ENCODE results near the gene CNTNAP2. TPM values are rescaled to one million over a fixed set of nuclear protein-coding genes. Genes with fewer than 3 reads are reported as not detected.

CNTNAP2 gene
- total and polyA plus RNA-seq, 7 donors = 0.60 to 2.4 (median 1.7) TPM

GRCh38 chr7:148083448-148083847 is 1966.8 kb downstream of the CNTNAP2 start:
- H3K36me3 ChIP-seq = no peaks in the 10 kb centered on the region
- TF ChIP-seq EP300 (IDR thresholded peaks at IDR 0.05) (no peak), POLR2A (IDR thresholded peaks at IDR 0.05) (no peak), POLR2AphosphoS5 (IDR thresholded peaks at IDR 0.05) (no peak), CTCF (IDR thresholded peaks at IDR 0.05) (no peak)
- H3K27ac ChIP-seq = no peak overlapping the region
- no peaks in the 10 kb centered on the region for H3K9me3 ChIP-seq
- 29 to 46% methylated on average over 1 of the region's 1 CpG for WGBS, 2 donors
- no peaks in the 10 kb centered on the region for H3K27me3 ChIP-seq
- H3K4me3 ChIP-seq = no peak overlapping the region
- DNase-seq = no peak
- peaks cover 0 to 13% (median 0%) of the 10 kb centered on the region in 4 donors for H3K4me1 ChIP-seq
- intact Hi-C loops (cut with DNase I) = loop anchor here (5.0 kb wide), 1 partner anchor 841 kb away; no protein-coding TSS in a partner anchor

- Histone ChIP-seq H3K4me1 (peaks cover 0 to 13% (median 0%) of the 10 kb centered on the region in 4 donors), H3K27ac (no peak overlapping the region), H3K36me3 (no peaks in the 10 kb centered on the region), H3K27me3 (no peaks in the 10 kb centered on the region), H3K9me3 (no peaks in the 10 kb centered on the region), H3K4me3 (no peak overlapping the region)
- intact Hi-C loops (cut with DNase I) = loop anchor here (5.0 kb wide), 1 partner anchor 842 kb away; no protein-coding TSS in a partner anchor
- DNase-seq = no peak
- TF ChIP-seq POLR2A (IDR thresholded peaks at IDR 0.05) (no peak), POLR2AphosphoS5 (IDR thresholded peaks at IDR 0.05) (no peak), CTCF (IDR thresholded peaks at IDR 0.05) (peak in 2 of 4 experiments; percentile 41 to 63), EP300 (IDR thresholded peaks at IDR 0.05) (no peak)
- WGBS, 2 donors = 7 to 16% methylated on average over 3 of the region's 3 CpGs
These were observed 1967.5 kb downstream of the CNTNAP2 start for GRCh38 chr7:148084138-148084537.

- no peak for DNase-seq
- WGBS, 2 donors = 74 to 77% methylated on average over 4 of the region's 4 CpGs
- intact Hi-C loops (cut with DNase I) = no loop called here
These were observed 1975.3 kb downstream of the CNTNAP2 start for GRCh38 chr7:148091882-148092281.

GRCh38 chr7:148093375-148094166 is 1977.0 kb downstream of the CNTNAP2 start:
- intact Hi-C loops (cut with DNase I) = no loop called here

More at GRCh38 chr7:148091882-148092281, 1975.3 kb downstream of the CNTNAP2 start:
- Histone ChIP-seq H3K4me1 (no peaks in the 10 kb centered on the region), H3K27ac (no peak overlapping the region), H3K36me3 (no peaks in the 10 kb centered on the region), H3K27me3 (peaks cover 0 to 5% (median 0%) of the 10 kb centered on the region in 3 donors), H3K4me3 (no peak overlapping the region), H3K9me3 (no peaks in the 10 kb centered on the region)
- TF ChIP-seq POLR2AphosphoS5 (IDR thresholded peaks at IDR 0.05) (no peak), CTCF (IDR thresholded peaks at IDR 0.05) (no peak)

More at GRCh38 chr7:148093375-148094166, 1977.0 kb downstream of the CNTNAP2 start:
- Histone ChIP-seq H3K27me3 (peaks cover 0 to 12% (median 0%) of the 10 kb centered on the region in 3 donors), H3K4me3 (no peak overlapping the region), H3K27ac (no peak overlapping the region), H3K9me3 (no peaks in the 10 kb centered on the region), H3K4me1 (no peaks in the 10 kb centered on the region), H3K36me3 (no peaks in the 10 kb centered on the region)
- WGBS, 2 donors = 74 to 81% methylated on average over 9 of the region's 9 CpGs
- TF ChIP-seq POLR2A (IDR thresholded peaks at IDR 0.05) (no peak), POLR2AphosphoS5 (IDR thresholded peaks at IDR 0.05) (no peak), CTCF (IDR thresholded peaks at IDR 0.05) (no peak), EP300 (IDR thresholded peaks at IDR 0.05) (no peak)
- no peak for DNase-seq
